Ectodermal cell (in vitro differentiated cells): ENCODE results near the gene INAFM1.
"Not testable (repeated sequence)": the region's sequence is repeated elsewhere in the genome, so short reads cannot be mapped to it uniquely, and the experiment has no call there.

Experiments used
- H3K27ac ChIP-seq: 2 replicates; pipeline ENCODE4 v1.7.0; 2013; ENCODE audit warnings: mild to moderate bottlenecking, low read depth, low read length; ENCODE audit not compliant: insufficient read depth, poor library complexity, severe bottlenecking
- H3K27me3 ChIP-seq: 2 replicates; pipeline ENCODE4 v1.7.0; 2013; ENCODE audit warnings: mild to moderate bottlenecking, low read length; ENCODE audit not compliant: insufficient read depth, control insufficient read depth, poor library complexity, severe bottlenecking
- H3K36me3 ChIP-seq: one replicate; pipeline ENCODE4 v1.7.0; 2013; ENCODE audit warnings: low read length; ENCODE audit not compliant: control insufficient read depth, insufficient read depth
- H3K4me1 ChIP-seq: one replicate; pipeline ENCODE4 v1.7.0; 2013; ENCODE audit warnings: low read length; ENCODE audit not compliant: control insufficient read depth, insufficient read depth
- H3K4me3 ChIP-seq: 2 replicates; pipeline ENCODE4 v1.7.0; 2013; ENCODE audit warnings: low read depth, low read length, control low read depth; ENCODE audit not compliant: insufficient read depth
- H3K9me3 ChIP-seq: 2 replicates; pipeline ENCODE4 v1.7.0; 2013; ENCODE audit warnings: mild to moderate bottlenecking, low read length, moderate library complexity; ENCODE audit not compliant: control insufficient read depth
- WGBS, 2 experiments: methylation state at CpG; one replicate each; pipeline ENCODE4 v1.1.7; 2013; ENCODE audit warnings: missing lambda C conversion rate in 2 of 2; 5-methylcytosine and 5-hydroxymethylcytosine counted together

The INAFM1 gene

DNA sequence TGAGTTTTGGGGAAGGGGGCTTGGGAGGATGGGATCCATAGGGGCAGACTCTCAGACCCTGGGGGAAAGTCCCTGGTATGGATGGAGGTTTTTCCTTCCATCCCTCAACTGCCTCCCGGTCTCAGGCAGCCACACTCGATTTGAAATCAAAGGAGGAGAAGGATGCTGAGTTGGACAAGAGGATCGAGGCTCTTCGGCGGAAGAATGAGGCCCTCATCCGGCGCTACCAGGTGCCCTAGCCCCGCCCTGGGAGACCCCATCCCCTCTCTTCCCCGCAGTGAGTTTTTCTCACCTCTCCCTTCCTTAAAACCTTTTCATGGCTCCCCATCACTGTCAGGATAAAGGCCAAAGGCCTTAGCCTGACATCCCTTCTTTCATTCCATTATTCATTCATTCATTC, 16.3 kb upstream of the INAFM1 start:
- Histone ChIP-seq H3K9me3 (no peaks in the 10 kb centered on the region), H3K27ac (no peak overlapping the region), H3K4me3 (no peak overlapping the region), H3K4me1 (peaks cover 8% of the 10 kb centered on the region), H3K36me3 (peaks cover 29% of the 10 kb centered on the region), H3K27me3 (no peaks in the 10 kb centered on the region)
- WGBS, 2 experiments: 93 to 95% methylated on average over 9 of the region's 9 CpGs

DNA sequence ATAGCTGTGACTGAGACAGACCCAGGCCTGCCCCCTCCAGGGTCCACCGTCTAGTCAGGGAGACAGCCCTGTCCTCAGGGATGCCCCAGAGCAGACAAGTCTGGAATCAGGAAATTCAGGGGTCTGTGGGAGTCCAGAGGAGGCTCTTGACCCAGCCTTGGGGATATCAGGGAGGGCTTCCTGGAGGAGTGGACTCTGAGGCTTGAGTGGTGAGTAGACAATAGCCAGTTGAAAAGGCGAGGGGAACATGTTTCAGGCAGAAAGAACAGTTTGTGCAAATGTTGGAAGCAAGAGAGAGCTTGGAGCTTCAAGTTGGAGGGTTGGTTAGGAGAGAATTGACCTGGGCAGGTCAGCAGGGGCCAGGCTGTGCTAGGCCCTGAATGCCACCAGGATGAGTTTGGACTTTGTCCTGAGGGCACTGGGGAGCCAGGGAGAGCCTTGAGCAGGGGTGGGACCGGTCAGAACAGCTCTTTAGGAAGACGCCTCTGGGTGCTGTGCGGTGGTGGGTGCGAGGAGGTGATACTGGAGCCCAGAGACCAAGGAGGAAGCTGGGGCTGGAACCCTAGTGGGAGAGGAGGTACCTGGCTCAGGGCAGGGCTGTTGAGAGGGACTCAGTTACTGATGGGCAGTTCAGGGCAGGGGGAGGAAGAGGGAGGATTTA, 15.7 kb upstream of the INAFM1 start:
- Histone ChIP-seq H3K27ac (no peak overlapping the region), H3K27me3 (no peaks in the 10 kb centered on the region), H3K36me3 (peaks cover 29% of the 10 kb centered on the region), H3K4me3 (no peak overlapping the region), H3K9me3 (no peaks in the 10 kb centered on the region), H3K4me1 (peaks cover 8% of the 10 kb centered on the region)
- 95 to 96% methylated on average over 6 of the region's 6 CpGs for WGBS, 2 experiments

DNA sequence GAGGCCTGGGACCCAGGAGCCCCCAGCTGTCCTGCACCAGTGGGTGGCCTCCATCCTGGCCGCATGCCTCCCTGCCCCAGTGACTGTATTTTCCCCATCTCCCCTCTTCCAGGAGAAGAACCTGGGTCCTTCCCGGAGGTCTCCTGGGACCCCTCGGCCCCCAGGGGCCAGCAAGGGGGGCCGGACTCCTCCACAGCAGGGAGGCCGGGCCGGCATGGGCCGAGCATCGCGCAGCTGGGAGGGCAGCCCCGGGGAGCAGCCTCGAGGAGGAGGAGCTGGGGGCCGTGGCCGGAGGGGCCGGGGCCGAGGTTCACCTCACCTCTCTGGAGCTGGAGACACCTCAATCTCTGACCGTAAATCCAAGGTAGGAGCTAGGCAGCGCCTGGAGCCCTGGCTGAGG, 14.2 kb upstream of the INAFM1 start:
- Histone ChIP-seq H3K27ac (no peak overlapping the region), H3K4me1 (peaks cover 8% of the 10 kb centered on the region), H3K27me3 (no peaks in the 10 kb centered on the region), H3K9me3 (no peaks in the 10 kb centered on the region), H3K4me3 (no peak overlapping the region), H3K36me3 (peaks cover 29% of the 10 kb centered on the region)
- WGBS, 2 experiments: 95% methylated on average over 17 of the region's 17 CpGs

DNA sequence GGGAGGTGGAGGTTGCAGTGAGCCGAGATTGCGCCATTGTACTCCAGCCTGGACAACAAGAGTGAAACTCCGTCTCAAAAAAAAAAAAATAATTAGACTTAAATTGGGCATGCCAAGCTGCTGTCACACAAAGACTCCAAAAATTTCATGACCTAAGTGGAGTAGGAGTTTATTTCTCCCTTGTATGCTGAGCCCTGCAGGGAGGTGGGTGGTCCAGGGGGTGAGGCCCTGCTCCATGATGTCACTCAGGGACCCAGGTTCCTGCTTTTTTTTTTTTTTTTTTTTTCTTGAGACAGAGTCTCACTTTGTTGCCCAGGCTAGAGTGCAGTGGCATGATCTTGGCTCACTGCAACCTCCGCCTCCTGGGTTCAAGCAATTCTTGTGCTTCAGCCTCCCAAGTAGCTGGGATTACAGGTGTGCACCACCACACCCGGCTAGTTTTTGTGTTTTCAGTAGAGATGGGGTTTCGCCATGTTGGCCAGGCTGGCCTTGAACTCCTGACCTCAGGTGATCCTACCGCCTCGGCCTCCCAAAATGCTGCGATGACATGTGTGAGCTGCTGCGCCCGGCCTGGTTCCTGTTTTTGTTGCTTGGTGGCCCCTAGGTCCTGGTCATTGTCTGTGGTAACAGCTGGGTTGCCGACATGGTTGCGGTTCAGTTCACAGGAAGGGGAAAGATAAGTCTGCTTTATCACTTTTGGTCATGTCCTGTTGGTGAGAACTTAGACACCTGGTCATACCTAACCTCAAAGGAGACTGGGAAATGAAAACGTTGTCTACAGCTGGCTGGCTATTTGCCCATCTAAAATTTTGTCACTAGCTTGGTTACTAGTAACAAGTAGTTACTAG, 12.5 kb upstream of the INAFM1 start:
- not testable (repeated sequence) for H3K27me3 ChIP-seq, H3K4me3 ChIP-seq, H3K9me3 ChIP-seq, H3K4me1 ChIP-seq, H3K27ac ChIP-seq
- WGBS, 2 experiments: 94 to 95% methylated on average over 14 of the region's 14 CpGs
- H3K36me3 ChIP-seq: peaks cover 37% of the 10 kb centered on the region

DNA sequence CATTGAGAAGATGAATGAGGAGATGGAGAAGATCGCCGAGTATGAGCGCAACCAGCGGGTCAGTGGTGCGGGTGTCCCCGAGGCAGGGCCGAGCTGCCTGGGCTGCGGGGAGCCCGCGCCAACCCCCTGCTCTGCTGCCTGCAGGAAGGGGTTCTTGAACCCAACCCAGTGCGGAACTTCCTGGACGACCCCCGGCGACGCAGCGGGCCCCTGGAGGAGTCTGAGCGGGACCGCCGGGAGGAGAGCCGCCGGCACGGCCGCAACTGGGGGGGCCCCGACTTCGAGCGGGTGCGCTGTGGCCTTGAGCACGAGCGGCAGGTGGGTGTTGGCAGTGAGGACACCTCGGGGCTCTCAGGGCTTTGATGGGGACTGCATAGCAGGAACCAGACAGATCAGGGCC, 10.1 kb upstream of the INAFM1 start:
- no peaks in the 10 kb centered on the region for H3K9me3 ChIP-seq
- H3K27ac ChIP-seq: no peak overlapping the region
- 95 to 96% methylated on average over 30 of the region's 30 CpGs for WGBS, 2 experiments
- H3K4me3 ChIP-seq: no peak overlapping the region
- no peaks in the 10 kb centered on the region for H3K27me3 ChIP-seq
- H3K4me1 ChIP-seq: no peaks in the 10 kb centered on the region
- peaks cover 40% of the 10 kb centered on the region for H3K36me3 ChIP-seq

DNA sequence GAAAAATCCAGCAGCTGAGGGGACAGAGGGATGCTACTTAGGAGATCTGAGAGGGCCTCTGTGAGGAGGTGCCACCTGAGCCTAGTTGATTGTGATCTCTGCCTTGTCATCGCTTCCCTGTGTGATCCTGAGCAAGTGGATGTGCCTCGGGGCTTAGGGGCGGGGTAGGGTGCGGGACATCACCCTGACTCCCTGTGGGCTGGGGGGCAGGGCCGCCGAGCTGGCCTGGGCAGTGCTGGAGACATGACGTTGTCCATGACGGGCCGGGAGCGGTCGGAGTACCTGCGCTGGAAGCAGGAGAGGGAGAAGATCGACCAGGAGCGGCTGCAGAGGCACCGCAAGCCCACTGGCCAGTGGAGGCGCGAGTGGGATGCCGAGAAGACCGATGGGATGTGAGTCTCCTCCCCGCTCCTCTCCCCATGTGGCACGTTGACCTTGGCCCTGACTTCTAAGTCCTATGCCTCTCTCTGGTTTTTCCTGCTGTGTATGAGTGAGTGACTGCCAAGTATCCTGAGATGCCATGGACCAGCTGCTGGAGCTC, 8.2 kb upstream of the INAFM1 start:
- Histone ChIP-seq H3K4me3 (no peak overlapping the region), H3K4me1 (no peaks in the 10 kb centered on the region), H3K27ac (no peak overlapping the region), H3K27me3 (no peaks in the 10 kb centered on the region), H3K9me3 (no peaks in the 10 kb centered on the region), H3K36me3 (peaks cover 28% of the 10 kb centered on the region)
- 96% methylated on average over 21 of the region's 21 CpGs for WGBS, 2 experiments

DNA sequence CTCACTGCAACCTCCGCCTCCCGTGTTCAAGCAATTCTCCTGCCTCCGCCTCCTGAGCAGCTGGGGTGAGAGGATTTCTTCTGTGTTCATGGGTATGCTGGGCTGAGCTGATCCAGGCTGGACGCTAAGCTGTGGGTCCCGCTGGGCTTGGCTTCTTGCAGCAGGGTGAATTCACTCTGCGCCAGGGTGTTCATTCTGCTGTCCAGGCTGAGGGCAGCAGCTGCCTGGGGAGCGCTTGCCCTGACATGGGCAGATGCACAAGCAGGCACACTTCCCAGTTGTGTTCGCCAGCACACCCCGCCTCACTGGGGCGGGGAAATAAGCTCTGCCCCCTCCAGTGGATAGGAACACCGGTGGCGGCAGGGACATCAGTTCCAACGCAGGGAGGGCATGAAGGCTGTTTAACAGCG, 7.3 kb upstream of the INAFM1 start:
- H3K4me3 ChIP-seq: no peak overlapping the region
- WGBS, 2 experiments: 94 to 96% methylated on average over 14 of the region's 14 CpGs
- no peaks in the 10 kb centered on the region for H3K27me3 ChIP-seq
- no peak overlapping the region for H3K27ac ChIP-seq
- no peaks in the 10 kb centered on the region for H3K9me3 ChIP-seq
- H3K4me1 ChIP-seq: peaks cover 8% of the 10 kb centered on the region
- H3K36me3 ChIP-seq: peaks cover 26% of the 10 kb centered on the region

DNA sequence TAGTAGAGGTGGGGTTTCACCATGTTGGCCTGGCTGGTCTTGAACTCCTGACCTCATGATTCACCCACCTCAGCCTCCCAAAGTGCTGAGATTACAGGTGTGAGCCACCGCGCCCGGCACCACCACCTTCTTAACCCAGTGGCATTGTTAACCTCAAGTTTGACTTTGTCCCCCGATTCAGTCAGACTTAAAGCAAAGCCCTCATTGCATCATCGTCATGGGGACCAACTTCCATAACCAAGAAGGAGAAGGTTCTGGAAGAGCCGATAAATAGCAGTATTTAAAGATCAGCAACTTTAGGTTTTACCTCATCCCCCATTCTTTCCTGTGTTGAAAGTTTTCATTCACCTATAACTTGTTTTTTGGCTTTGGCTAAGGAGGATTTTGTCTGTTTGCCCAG, 6.7 kb upstream of the INAFM1 start:
- Histone ChIP-seq H3K4me1 (peaks cover 9% of the 10 kb centered on the region), H3K9me3 (no peaks in the 10 kb centered on the region), H3K27ac (no peak overlapping the region), H3K27me3 (no peaks in the 10 kb centered on the region), H3K4me3 (no peak overlapping the region), H3K36me3 (peaks cover 21% of the 10 kb centered on the region)
- 94 to 97% methylated on average over 6 of the region's 6 CpGs for WGBS, 2 experiments

DNA sequence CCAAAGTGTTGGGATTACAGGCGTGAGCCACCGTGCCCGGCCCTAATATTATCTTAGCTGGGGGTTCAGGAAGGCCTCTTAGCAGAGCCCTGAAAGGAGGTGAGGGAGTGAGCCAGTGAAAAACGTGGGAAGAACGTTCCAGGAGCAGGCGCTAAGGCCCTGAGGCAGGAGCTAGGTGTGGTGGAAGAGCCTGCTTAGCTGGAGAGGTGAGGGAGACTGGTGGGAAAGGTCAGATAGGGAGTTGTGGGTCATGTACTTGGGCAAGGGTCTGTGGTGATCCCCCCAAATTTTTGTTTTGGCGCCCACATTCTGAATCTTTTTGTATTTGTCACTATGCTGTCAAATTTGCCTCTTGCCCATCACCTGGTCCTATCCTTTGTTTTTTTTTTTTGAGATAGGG, 5.1 kb upstream of the INAFM1 start:
- peaks cover 21% of the 10 kb centered on the region for H3K36me3 ChIP-seq
- no peaks in the 10 kb centered on the region for H3K9me3 ChIP-seq
- H3K4me1 ChIP-seq: peaks cover 9% of the 10 kb centered on the region
- H3K27me3 ChIP-seq: no peaks in the 10 kb centered on the region
- WGBS, 2 experiments: 90 to 96% methylated on average over 7 of the region's 7 CpGs
- H3K4me3 ChIP-seq: no peak overlapping the region
- no peak overlapping the region for H3K27ac ChIP-seq

DNA sequence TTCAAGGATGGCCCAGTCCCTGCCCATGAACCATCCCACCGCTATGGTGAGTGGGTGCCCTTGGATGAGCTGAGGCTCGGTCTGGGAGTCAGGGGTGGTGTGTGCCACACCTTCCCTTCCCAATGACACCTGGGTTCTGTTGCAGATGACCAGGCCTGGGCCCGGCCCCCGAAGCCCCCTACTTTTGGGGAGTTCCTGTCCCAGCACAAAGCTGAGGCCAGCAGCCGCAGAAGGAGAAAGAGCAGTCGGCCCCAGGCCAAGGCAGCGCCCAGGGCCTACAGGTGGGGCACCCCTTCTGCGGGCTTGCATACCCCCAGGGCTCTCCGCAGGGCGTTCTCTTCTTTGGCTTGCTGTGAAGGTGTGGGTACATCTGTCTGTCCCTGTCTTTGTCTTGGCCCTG, 4.3 kb upstream of the INAFM1 start:
- Histone ChIP-seq H3K36me3 (peaks cover 21% of the 10 kb centered on the region), H3K27ac (no peak overlapping the region), H3K4me1 (peaks cover 12% of the 10 kb centered on the region), H3K9me3 (no peaks in the 10 kb centered on the region), H3K27me3 (peaks cover 7% of the 10 kb centered on the region), H3K4me3 (no peak overlapping the region)
- WGBS, 2 experiments: 96% methylated on average over 10 of the region's 10 CpGs
